Measurements from ENCODE around the gene PRR12. TPM values are rescaled to one million over a fixed set of nuclear protein-coding genes. Genes with fewer than 3 reads are reported as not detected.

PRR12 gene
- total RNA-seq = 1.0 and 1.6 TPM in 2 replicates

DNA sequence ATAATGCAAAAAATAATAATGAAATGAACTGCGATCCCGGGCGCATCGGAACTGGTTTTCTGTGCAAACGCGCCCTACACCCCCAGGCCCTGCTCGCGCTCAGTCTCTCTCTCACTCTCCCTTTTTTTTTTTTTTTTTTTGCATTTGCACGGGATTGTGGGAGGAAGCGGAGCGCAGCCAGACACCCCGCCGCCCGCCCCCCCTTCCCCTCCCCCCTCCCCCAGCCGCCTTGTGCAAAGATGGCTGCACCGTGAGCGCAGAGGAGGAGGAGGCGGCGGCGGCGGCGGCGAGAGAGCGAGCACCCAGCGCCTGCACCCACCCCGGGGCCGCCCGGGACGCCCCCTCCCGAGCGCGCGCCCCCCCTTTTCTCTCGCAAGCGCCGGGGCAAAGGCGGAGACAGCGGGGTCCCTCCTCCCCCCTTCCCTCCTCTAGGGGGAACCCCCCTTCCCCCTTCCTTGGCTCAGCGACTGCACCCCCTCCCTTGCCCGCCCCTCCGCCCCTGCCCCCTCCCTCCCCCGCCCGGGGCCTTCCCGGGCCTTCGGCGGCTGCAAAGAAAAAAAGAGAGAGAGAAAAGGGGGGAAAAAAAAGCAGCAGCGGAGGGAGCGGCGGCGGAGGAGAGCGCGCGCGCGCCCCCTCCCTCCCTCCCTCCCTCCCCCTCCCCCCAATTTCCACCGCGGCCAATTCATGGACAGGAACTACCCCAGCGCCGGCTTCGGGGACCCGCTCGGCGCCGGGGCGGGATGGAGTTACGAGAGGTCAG is at the start of gene PRR12:
PRR12 (plus strand) TSS at position 212 of the 760 bp plus-strand sequence; CDS start at position 685, 473 bp downstream.

DNA sequence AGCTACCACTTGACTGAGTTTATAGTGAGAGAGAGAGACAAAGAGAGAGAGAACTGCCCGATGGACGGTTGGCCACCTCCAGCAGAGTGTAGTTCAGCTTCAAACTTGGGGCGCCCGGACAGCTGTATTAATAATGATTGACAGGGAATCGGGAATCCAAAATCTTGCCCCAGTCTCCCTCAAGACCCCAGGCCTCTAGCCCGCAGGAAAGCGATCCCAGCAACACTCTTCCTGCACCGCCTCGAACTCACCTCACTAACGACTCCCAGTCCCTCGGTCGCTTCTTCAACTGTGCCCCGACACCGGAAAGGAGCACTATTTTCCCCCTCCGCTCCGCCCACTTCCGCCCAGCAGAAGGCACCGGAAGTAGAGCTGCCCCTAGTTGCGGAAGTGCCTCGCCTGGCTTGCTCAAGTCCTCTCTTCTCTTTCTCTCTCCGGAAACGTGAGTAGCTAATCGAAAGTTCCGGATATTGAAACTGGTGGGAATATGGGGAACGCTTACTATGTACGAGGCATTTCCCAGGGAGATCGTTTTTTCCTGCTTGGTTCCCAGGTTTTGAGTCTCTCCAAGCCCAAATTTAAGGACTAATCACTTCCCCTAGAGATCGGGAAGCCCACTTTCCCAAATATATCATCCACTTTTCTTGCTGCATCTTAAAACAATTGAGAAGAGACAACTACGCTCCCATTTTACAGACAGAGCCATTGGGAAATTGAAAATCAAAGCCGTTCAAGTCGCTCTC is 10.5 kb upstream of the PRR12 start, which contains the start of gene NOSIP:
NOSIP (minus strand) TSS at position 293 of the 743 bp plus-strand sequence. CDS start 19,865 bp downstream, outside the sequence.

GRCh38 chr19:49581007-49581508 is 9.9 kb upstream of the PRR12 start, which contains the start of gene PRRG2:
Gene PRRG2, plus strand, starts transcription at chr19:49581316. Its CDS starts 1,904 bp downstream, at chr19:49583220.

DNA sequence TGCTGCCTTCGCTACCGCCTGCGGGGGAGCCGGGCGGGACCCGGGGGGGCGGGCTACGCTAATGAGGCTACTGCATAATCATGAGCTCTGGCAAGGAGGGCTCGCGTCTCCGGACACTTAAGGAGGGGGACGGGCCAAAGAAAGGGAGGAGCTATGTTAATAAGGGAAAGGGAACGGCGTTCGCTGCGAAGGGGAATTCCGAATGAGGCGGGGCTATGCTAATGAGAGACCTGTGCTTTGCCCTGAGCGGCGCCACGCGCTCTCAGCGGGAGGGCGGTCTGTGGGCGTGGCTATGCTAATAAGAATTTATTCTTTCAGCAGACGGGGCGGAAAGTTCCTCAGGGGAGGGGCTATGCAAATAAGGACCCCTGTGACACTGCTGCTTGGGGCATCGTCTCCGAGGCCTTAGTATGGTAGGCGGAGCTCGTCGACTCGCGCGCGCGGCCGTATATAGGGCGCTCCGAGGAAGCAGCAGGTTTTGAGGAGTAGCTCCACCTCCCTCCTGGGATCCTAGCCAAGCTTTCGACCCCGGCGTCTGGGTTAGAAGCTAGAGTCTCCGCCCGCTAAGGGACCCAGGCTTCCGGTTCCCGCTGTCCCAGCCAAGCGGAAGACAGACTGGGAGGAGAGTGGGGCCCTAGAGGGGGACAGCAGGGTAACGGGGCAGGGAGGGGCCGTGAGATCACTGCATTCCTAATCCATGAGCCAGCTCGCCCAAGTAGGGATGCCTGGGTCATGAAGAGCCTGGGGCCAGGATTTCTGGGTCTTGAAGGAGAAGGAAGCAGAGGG is 49.3 kb downstream of the PRR12 start, which contains the start of gene RRAS:
RRAS (minus strand) TSS at position 31 of the 786 bp plus-strand sequence. CDS start 45 bp downstream, outside the sequence.

GRCh38 chr19:49641688-49642491 is 50.9 kb downstream of the PRR12 start, which contains the start of gene SCAF1:
Gene SCAF1, plus strand, starts transcription at chr19:49642209. Its CDS starts 2,818 bp downstream, at chr19:49645027.

DNA sequence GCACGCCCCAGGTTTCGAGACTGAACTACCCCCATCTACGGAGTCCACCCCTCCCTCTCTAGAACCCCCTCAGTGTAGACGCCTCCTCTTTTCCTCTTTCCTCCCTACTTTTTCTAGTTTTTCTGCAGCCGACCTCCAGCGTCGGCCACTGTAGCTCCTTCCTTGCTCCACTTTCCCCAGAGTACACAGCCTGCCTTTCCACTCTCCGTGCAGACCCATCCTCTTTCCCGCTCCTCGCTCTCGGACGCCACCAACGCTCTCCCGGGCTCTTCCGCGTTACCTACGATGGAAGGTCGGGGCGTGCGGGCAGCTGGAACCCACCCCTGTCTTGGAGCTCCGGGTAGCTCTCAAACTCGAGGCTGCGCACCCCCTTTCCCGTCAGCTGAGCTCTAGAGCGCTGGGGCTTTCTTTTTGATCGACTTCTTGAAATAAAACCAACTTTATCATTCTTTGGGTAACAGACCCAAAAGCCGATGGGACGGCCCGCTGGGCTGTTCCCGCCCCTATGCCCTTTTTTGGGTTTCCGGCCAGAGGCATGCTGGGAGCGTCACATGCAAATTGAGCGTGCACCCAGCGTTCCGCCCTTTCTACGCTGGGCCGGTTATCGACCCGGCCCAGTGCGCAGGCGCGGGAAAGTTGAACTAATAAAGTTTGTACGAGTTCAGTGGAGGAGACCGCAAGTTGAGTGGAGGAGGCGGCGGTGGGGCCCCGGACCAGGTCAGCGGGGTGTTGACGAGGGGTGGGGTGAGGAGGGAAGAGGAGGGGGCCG is 74.6 kb downstream of the PRR12 start, which contains the start of the genes BCL2L12 and IRF3:
BCL2L12 (plus strand) TSS at position 583 of the 769 bp plus-strand sequence. CDS start 760 bp downstream, outside the sequence.
IRF3 (minus strand) TSS at position 507 of the 769 bp plus-strand sequence. CDS start 1,019 bp downstream, outside the sequence.

Other genes with a start within 250 kb of the PRR12 start
- 61.4 and 79.1 TPM in 2 replicates for gene TEAD2, start 228.8 kb upstream of the PRR12 start, total RNA-seq
- 0.34 and 0.43 TPM in 2 replicates for gene DKKL1, start 227.3 kb upstream of the PRR12 start, total RNA-seq
- not detected in 2 replicates for gene KASH5, start 202.9 kb upstream of the PRR12 start, total RNA-seq
- not detected in 2 replicates for gene PTH2, start 167.7 kb upstream of the PRR12 start, total RNA-seq
- not detected in 2 replicates for gene GFY, start 165.8 kb upstream of the PRR12 start, total RNA-seq
- 0.22 and 0.26 TPM in 2 replicates for gene SLC17A7, start 149.7 kb upstream of the PRR12 start, total RNA-seq
- gene PIH1D1, start 139.4 kb upstream of the PRR12 start, total RNA-seq = 141 and 154 TPM in 2 replicates
- 54.6 and 58.0 TPM in 2 replicates for gene ALDH16A1, start 138.0 kb upstream of the PRR12 start, total RNA-seq
- gene FLT3LG, start 117.0 kb upstream of the PRR12 start, total RNA-seq = 0.60 and 1.4 TPM in 2 replicates
- gene RPL13A, start 103.6 kb upstream of the PRR12 start, total RNA-seq = 4,546 and 5,479 TPM in 2 replicates
- 2,954 and 3,854 TPM in 2 replicates for gene RPS11, start 94.7 kb upstream of the PRR12 start, total RNA-seq
- gene FCGRT, start 78.5 kb upstream of the PRR12 start, total RNA-seq = 152 and 195 TPM in 2 replicates
- gene RCN3, start 63.2 kb upstream of the PRR12 start, total RNA-seq = 3.7 and 7.8 TPM in 2 replicates
- 83.2 and 95.1 TPM in 2 replicates for gene NOSIP, start 10.6 kb upstream of the PRR12 start, total RNA-seq
- gene PRRG2, start 9.9 kb upstream of the PRR12 start, total RNA-seq = 9.0 and 12.1 TPM in 2 replicates
- 13.0 and 20.7 TPM in 2 replicates for gene RRAS, start 49.0 kb downstream of the PRR12 start, total RNA-seq
- gene SCAF1, start 51.0 kb downstream of the PRR12 start, total RNA-seq = 4.3 and 4.9 TPM in 2 replicates
- 28.6 and 36.0 TPM in 2 replicates for gene IRF3, start 74.7 kb downstream of the PRR12 start, total RNA-seq
- 2.6 and 3.4 TPM in 2 replicates for gene BCL2L12, start 74.8 kb downstream of the PRR12 start, total RNA-seq
- 308 and 326 TPM in 2 replicates for gene PRMT1, start 86.1 kb downstream of the PRR12 start, total RNA-seq
- 0.22 and 0.52 TPM in 2 replicates for gene ADM5, start 98.4 kb downstream of the PRR12 start, total RNA-seq
- gene CPT1C, start 99.9 kb downstream of the PRR12 start, total RNA-seq = 11.8 and 12.5 TPM in 2 replicates
- gene TSKS, start 172.1 kb downstream of the PRR12 start, total RNA-seq = under 0.01 TPM in 2 replicates
- 41.2 and 50.7 TPM in 2 replicates for gene AP2A1, start 175.8 kb downstream of the PRR12 start, total RNA-seq
- gene FUZ, start 222.1 kb downstream of the PRR12 start, total RNA-seq = 12.2 and 14.2 TPM in 2 replicates
- 11.1 and 12.6 TPM in 2 replicates for gene MED25, start 227.1 kb downstream of the PRR12 start, total RNA-seq